ENCODE data around the gene LRRC45.
A peak's percentile ranks its signal among the peaks of the same experiment; 100 is the strongest.

The LRRC45 gene

DNA sequence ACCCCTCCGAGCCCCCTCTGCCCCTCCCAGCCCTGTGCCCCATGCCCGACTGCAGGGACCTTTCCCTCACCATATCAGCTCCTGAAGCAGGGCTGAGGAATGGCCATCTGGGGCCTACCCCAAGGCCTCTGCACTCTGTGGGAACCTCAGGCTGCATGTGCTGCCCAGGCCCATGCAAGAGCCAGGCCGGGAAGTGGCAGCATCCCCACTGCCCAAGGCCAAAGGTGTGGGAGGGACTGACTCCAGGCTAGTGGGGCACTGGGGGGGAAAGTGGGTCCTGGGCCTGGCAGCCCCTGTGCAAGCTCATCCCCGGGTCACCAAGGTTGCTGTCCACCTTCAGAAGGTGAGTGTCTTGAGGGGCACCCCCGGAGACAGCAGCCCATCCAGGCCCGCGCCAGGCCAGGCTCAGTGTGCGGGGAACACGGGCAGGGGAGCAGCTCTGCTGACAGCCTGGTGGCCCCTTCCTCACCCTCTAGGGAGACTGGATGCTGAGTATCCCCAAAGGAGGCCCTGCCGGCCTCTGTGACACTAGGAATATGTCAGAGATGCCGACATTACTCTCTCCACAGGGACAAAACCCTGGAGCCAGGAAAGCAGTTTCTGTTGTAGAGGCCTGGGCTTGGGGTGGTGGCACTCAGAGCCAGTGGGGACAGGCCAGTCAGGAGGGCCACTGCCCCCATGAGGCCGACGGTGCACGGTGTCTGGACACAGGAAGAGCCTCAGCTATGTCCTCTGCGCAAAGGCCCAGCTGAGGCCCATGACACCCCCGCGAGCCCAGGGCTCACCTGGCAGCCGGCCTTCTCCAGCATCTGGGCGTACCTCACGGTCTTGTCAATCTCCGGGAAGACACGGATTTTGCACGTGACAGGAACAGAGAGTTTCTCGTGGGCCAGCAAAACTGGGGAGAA lies 39.2 kb downstream of the LRRC45 start:
- no peak for DNase-seq (ENCODE audit: low read depth, low spot score)

DNA sequence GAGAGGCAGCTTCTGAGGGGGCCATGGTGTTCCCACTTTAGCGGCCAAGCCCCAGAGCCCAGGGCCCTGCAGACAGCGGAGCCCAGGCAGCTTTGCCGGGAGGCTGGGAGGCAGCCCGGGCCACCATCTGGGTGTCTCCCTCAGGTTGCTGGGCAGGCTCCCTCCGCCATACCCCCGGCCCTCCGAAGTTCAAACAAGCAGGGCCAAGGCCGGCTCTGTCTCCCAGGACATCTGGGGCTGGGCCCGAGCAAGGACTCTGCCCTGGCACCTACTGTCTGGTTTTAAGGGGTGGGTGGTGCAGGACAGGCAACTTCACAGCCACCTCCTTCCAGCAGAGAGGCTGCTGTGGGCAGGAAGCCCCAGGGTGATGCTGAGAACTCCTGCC lies 39.9 kb downstream of the LRRC45 start:
- no peak for DNase-seq (ENCODE audit: low read depth, low spot score)

DNA sequence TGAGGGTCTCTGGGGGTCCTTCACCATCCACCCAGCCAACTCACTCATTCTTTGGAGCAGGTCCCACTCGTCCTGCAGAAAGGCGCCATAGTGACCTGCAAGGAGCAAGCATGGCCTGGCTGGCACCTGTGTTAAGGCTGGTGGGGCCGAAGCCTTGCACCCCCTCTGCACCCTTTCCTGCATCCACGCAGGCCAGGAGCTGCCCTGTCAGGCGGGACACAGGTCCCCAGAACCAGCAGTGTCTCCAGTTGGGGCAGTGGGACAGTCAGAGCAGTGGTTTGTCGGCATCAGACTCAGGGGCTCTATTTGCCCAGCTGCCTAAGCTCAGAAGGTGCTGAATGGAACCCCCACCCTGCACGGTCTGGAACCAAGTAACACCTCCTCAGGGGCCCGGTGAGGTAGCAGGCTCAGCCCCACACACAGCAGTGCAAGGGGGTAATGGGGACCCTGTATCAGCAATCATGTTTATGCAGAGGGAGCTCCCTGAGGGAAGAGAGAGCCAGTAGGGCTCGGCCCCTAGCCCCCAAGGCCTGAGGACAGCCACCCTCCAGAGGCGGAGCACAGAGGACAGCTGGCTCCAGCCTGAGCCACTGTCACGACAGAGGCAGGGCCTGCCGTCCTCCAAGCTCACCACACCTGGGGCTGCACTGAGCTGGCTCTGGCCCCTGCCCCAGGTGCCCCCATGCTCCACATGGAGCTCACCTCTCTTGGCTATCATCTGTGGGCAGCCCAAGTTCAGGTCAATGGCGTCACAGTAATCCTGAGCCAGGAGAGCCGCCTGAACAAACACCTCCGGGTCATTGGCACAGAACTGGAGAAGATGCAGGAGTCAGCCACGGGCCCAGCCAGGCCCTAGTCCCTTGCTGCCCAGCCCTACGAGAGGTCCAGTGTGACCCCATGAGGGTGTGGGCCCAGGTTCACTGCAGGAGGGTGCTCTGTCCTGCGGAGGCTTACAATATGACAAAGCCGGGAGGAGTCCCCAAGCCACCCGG lies 40.6 kb downstream of the LRRC45 start:
- no peak for DNase-seq (ENCODE audit: low read depth, low spot score)

DNA sequence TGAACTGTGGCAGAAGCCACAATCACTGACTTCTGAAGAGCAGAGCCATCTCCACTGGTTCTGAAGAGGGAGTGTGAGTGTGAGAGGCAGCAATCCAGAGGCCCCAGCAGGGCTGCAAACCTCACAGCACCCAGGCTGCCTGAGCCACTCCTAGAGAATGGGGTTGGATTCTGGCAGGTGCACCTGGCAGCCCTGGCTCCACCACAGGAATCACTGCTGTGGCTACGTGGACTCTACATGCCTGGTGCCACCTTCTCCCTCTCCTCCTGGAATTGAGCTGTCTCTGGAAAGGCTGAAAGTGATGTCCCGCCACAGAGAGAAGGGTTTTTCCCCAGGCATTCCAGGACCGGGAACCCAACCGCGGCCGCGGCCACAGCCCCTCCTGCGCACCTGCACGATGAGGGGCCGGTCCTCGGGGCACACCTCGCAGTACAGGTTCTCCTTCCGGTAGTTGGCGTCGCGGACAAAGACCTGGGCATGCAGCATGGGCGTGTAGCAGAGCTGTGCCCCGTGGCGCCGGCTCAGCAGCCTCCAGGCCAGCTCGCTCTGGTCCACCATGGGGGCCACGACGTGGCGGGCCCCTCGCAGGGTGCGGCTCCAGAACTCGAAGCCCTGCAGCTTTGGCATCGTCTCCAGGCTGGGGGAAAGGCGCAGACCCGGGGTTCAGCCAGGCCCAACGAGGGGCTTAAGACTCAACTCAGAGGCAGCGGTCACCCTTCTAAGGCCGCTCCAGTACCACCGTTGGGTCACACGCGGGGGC lies 41.5 kb downstream of the LRRC45 start:
- DNase-seq (ENCODE audit: low read depth, low spot score) = no peak

DNA sequence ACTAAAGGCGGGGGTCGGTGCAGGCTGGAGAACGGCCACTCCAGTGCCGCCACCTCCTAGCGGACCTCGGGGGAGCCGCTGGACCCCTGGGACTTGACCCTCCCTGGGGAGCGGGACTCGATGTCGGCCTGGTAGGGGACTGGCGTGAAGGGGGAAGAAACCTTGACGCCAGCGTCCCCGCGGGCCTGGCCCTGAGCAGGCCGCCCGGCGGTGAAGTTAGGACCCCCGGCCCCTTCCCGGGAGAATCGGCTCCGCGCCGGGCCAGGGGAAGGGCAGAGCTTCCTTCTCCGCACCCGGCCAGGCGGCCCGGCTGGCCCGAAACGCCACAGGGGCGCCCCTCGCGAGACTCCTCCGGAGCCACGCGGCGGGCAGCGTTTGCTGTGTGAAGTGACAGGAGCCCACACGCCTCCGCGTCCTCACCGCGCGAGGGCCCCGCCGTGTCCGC lies 42.1 kb downstream of the LRRC45 start:
- DNase-seq (ENCODE audit: low read depth, low spot score) = no peak

DNA sequence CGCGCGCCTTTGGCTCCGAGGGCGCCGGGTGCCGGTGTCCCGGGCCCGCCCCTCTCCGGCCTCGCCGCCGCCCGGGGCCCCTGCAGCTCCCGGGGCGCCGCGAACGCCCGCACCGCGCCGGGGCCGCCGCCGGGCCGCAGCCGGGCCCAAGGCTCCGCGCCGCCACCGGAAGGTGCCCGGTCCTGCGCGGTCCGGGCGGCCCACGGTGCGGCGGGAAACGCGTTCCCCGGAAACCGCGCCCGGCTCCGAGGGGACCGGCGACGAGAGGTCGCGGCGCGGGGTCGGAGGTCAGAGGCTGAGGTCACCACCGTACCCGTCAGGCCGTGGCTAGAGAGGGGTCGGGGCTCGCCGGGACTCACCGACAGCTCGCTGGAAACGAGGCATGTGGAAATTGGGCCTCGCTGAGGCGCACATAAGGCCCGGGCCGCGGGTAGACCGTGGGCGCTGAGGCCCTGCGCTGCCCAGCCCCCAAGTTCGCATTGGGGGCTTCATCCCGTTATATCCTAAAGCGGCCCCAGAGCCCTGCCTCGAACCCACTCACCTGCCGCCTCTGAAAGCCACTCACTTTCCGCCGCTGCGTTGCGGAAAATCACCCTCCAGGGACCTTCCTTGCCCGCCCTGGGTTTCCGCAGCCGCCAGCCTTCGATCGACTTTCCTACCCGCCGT lies 42.7 kb downstream of the LRRC45 start, which contains the start of gene DUS1L:
DUS1L (minus strand) TSS at position 167 of the 666 bp plus-strand sequence. CDS start 745 bp downstream, outside the sequence.
- DNase-seq (ENCODE audit: low read depth, low spot score) = peak; percentile 37

DNA sequence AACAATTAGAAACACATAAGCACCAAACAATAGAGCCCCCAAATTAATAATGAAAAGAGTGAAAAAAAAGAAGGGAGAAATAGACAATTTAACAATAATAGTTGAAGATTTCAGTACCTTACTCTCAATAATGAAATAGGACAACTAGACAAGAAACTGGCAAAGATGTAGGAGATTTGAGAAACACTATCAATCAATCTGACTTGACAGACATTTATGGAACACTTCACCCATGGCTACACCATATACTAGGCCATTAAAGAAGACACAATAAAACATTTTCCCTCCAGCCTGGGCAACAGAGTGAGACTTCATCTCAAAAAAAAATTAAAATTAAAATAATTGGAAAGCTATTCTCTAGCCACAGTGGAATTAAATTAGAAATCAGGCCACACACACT lies 47.5 kb downstream of the LRRC45 start:
- no peak for DNase-seq (ENCODE audit: low read depth, low spot score)

DNA sequence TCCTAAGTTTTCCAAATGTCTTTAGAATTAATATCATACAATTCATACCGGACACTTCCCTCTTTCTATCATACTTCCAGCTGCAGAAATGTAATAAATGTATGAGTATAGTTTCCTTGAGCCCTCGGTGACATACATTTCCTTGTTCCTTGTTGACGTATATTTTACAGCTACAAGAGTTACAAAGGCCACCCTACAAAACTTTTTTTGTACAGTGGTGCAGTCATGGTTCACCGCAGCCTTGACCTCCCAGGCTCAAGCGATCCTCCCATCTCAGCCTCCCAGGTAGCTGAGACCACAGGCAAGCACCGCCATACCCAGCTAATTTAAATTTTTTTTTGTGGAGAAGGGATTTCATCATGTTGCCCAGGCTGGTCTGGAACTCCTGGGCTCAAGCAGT lies 49.7 kb downstream of the LRRC45 start:
- DNase-seq (ENCODE audit: low read depth, low spot score) = no peak

DNA sequence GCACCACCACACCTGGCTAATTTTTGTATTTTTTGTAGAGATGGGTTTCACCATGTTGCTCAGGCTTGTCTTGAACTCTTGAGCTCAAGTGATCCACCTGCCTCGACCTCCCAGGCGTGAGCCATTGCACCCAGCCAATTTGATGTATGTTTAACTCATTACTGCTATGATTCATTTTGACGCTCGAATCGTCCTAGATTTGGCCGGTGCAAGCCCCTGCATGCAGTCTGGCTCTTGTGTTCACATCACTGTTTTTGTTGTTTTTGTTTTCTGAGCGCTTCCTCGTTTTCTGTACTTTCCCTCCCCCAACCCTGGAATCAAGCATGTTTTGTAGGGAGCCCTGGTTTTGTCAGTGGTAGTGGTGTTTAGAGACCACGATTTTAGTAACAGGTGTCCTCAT lies 50.3 kb downstream of the LRRC45 start:
- no peak for DNase-seq (ENCODE audit: low read depth, low spot score)

DNA sequence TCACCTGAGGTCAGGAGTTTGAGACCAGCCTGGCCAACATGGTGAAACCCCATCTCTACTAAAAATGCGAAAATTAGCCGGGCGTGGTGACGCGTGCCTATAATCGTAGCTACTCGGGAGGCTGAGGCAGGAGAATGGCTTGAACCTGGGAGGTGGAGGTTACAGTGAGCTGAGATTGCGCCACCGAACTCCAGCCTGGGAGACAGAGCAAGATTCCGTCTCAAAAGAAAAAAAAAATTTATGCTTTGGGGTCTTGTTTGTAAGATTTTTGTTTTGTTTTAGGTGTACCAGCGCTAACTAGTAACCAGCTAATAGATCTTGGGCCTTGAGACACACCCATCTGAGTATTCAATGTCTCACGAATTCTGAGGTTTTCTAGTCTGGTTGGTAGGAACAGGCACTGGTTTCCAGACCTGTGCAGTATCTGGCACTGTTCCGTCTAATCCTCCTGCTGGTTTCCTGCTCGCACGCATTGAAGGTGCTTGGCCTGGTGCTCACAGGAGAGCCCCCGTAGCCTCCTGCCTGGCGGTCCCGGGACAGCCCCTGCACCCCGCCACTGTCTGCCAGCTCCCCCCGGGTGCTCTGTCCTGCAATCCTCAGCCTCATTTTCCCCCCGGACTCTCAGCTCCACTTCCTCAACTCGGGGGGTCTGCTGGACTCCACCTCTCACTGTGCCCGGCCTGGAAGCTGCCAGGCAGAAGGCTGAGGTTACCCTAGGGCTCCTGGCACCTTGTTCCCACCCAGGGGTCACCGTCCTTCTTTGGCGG lies 53.1 kb downstream of the LRRC45 start:
- DNase-seq (ENCODE audit: low read depth, low spot score) = no peak

DNA sequence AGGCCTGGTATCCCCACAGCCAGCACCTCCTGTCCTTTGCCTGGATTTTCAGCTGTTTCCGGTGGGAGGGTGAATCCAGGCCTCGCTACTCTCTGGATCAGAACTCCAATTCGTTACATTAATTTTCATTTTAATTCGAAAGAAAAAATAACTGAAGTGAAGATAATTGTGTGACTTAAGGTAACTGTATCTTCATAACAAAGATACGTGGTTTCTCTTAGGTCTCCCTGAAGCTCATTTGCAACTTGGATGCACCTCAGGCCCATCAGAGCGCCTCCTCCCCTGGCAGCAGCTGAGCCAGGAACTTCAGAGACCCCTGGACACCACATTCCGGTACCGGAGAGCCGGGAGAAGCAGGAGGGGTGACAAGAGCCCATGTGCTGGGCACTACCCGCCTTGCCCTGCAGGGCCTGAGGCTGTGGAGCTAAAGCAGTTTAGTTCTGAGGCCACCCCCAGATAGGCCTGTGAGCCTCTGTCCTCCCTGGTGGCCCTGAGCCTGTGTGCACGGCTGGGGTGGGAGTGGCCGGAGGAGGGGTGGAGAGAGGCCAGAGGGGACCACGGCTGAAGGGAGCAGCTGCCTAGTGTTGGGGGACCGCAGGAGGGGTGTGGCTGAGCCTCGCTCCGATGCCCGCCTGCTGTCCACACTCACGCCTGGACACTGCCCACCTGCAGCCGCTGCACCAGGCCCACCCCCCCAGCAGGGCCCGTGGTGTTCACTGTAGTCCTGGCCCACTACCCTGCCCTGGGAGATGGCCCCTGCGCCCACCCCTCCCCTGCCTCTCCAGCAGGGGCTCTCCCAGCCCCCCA lies 53.9 kb downstream of the LRRC45 start:
- DNase-seq (ENCODE audit: low read depth, low spot score) = no peak

DNA sequence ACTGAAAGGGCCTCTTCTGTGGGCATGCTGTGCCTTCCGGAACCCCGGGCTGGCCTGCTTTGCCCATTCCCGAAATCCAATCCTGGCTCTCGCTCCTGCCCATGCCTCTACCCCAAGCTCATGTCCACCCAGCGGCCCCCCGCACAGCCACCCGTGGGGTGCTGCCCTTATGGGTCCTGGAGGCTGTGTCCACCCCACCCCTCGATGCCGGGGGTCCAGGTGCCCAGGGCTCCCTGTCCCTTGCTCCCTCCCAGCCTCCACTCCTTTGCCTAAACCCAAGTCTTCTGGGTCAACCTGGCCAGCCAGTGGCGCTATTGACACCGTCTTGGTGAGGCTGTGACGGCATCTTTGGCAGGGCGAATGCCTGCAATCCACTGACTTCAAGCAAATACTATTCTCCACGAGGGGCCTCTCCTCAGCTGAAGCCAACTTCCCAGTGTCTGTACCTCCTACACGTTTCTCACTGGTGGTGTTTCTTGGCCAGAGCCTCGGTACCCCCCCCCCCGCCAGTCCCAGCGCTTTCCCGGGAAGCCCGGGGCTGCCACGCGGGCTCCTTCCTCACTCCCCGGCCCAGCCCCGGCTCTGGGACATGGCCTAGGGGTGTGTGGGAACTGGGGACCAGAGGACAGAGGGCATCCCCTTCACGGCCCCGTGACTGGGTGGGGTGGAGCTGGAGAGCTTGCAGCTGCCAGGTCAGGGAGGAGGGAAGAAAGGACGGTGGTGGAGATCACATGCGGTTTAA lies 54.7 kb downstream of the LRRC45 start:
- DNase-seq (ENCODE audit: low read depth, low spot score) = no peak

DNA sequence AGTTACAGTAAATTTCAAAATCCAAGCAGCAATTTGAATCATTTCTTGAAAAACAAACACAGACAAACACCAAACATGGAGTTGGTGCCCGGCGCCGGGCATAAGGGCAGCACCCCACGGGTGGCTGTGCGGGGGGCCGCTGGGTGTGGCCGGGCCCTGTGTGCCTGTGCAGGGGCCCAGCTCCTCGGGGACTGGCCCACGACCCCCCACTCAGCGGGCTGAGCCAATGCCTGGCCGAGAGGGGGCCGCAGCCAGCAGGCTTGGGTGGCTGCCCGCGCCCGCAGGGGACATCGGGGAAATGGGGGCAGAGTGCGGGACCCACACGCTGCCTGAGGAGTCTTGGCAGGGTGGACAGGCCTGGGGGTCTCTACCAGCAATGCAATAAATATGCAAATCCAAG lies 55.3 kb downstream of the LRRC45 start:
- no peak for DNase-seq (ENCODE audit: low read depth, low spot score)

DNA sequence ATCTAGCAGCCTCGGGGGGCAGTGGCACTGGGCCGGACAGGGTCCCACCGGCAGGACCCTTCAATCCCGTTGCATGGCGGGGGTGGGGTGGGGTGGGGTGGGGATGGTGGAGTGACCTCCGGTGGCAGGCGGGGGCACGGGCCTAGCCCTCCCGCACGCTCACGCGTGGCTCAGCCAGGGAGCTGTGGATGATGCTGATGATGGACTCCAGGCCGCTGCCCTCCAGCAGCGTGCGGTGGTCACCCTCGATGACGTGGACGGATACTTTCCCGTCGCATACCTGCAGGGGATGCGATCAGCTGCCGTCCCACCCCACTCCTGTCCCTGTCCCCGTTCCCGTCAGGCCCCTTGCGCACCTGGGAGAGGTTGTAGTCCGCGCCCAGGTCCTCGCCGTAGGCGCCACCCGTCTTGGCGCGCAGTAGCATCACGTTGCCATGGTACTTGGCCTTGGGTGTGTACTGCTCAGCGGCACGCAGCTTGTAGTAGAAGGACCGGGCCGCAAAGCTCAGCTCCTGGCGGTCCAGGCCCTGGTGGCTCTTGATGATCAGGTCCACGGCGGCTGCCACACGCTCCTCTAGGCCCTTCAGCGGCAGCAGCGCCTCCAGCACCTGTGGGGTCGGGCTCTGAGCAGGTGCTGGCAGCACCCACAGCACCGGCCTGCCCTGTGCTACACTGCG lies 56.0 kb downstream of the LRRC45 start:
- DNase-seq (ENCODE audit: low read depth, low spot score) = no peak

DNA sequence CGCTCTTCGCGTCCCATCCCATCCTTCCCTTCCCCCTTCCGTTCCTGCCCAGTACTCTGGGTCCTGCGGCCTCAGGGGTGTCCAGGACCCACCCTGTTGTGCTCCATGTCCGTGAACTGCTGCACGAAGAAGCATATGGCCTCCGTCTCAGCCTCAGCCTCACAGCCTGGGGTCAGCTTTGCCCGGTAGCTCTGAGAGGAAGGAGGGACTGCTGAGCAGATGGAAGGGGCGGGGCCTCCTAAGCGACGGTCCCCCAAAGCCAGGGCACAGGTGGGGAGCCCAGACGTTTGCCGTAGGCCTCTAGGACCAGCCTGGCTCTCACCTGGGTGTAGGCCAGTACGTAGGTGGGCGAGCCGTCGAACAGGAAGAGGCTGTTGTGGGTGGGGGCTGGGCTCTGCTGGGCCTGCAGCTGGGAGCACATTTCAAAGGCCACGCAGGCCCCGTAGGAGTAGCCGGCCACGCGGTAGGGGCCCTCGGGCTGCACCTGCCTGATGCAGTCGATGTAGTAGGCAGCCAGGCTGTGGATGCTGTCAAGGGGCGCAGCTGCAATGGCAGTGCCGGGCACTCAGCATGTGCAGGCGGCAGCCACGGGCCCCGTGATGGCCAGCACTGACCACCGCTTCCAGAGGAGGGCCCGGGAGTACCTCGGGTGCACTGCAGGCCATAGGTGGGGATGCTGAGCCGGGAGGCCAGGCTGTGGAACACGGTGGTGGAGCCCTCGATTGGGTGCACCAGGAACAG lies 57.1 kb downstream of the LRRC45 start:
- no peak for DNase-seq (ENCODE audit: low read depth, low spot score)

All from activated CD4-positive, CD25-positive, alpha-beta regulatory T cell treated with anti-CD3 and anti-CD28 coated beads, Interleukin-2, amount 50 U/mL, for 16 hours (primary cell).